Ishikawa (cell line): ENCODE results near the gene CIPC.

ENCODE experiments used
- CREB1 ChIP-seq: IDR thresholded peaks from 2 replicates; pipeline ENCODE4 v1.6.1; 2012; ENCODE audit warnings: low read depth
- EP300 ChIP-seq: IDR thresholded peaks from 2 replicates; pipeline ENCODE4 v1.6.1; 2012; ENCODE audit warnings: borderline replicate concordance
- RAD21 ChIP-seq: IDR thresholded peaks from 2 replicates; pipeline ENCODE4 v1.6.1; 2012; ENCODE audit warnings: low read depth
- TAF1 ChIP-seq: IDR thresholded peaks from 2 replicates; pipeline ENCODE4 v1.6.1; 2012; ENCODE audit warnings: low read depth, mild to moderate bottlenecking
- TCF12 ChIP-seq: IDR thresholded peaks from 2 replicates; pipeline ENCODE4 v1.6.1; 2012; ENCODE audit warnings: low read depth
- TEAD4 ChIP-seq: IDR thresholded peaks from 2 replicates; pipeline ENCODE4 v1.6.1; 2012
- YY1 ChIP-seq: IDR thresholded peaks from 2 replicates; pipeline ENCODE4 v1.6.1; 2012; ENCODE audit warnings: low read depth
- ZBTB7A ChIP-seq: IDR thresholded peaks from 2 replicates; pipeline ENCODE4 v1.6.1; 2012; ENCODE audit warnings: low read depth
- TF ChIP-seq, protein P1 (sequence below): IDR thresholded peaks from 2 replicates; pipeline ENCODE4 v1.6.1; 2012
- TF ChIP-seq, protein P2 (sequence below): IDR thresholded peaks from 2 replicates; pipeline ENCODE4 v1.6.1; 2012
- TF ChIP-seq, protein P3 (sequence below): IDR thresholded peaks from 2 replicates; pipeline ENCODE4 v1.6.1; 2012; ENCODE audit warnings: low read depth, mild to moderate bottlenecking

DNA sequence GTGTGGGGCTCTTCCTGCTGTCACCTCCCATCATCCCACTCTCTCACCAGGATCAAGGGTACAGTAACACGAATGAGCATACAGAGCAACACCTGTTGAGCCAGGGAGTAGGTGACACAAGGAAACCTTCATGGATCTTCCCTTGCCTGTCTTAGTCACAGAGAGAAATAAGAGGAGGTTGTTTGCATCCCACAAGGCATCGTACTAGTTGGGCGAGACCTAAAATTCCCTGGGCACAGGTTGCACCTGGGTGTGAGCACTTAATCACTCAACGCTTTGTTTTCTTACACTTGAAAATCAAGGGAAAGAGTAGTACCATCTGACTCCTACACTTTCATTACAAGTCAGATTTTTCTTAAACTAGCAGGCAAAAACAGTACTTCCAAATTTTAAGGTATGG is 16.6 kb downstream of the CIPC start:
- TF ChIP-seq YY1: no peak
- TF ChIP-seq, protein P1, sequence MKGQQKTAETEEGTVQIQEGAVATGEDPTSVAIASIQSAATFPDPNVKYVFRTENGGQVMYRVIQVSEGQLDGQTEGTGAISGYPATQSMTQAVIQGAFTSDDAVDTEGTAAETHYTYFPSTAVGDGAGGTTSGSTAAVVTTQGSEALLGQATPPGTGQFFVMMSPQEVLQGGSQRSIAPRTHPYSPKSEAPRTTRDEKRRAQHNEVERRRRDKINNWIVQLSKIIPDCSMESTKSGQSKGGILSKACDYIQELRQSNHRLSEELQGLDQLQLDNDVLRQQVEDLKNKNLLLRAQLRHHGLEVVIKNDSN: no peak
- TF ChIP-seq, protein P2, sequence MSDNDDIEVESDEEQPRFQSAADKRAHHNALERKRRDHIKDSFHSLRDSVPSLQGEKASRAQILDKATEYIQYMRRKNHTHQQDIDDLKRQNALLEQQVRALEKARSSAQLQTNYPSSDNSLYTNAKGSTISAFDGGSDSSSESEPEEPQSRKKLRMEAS: no peak
- TF ChIP-seq TAF1: no peak
- no peak for TF ChIP-seq ZBTB7A
- TF ChIP-seq, protein P3, sequence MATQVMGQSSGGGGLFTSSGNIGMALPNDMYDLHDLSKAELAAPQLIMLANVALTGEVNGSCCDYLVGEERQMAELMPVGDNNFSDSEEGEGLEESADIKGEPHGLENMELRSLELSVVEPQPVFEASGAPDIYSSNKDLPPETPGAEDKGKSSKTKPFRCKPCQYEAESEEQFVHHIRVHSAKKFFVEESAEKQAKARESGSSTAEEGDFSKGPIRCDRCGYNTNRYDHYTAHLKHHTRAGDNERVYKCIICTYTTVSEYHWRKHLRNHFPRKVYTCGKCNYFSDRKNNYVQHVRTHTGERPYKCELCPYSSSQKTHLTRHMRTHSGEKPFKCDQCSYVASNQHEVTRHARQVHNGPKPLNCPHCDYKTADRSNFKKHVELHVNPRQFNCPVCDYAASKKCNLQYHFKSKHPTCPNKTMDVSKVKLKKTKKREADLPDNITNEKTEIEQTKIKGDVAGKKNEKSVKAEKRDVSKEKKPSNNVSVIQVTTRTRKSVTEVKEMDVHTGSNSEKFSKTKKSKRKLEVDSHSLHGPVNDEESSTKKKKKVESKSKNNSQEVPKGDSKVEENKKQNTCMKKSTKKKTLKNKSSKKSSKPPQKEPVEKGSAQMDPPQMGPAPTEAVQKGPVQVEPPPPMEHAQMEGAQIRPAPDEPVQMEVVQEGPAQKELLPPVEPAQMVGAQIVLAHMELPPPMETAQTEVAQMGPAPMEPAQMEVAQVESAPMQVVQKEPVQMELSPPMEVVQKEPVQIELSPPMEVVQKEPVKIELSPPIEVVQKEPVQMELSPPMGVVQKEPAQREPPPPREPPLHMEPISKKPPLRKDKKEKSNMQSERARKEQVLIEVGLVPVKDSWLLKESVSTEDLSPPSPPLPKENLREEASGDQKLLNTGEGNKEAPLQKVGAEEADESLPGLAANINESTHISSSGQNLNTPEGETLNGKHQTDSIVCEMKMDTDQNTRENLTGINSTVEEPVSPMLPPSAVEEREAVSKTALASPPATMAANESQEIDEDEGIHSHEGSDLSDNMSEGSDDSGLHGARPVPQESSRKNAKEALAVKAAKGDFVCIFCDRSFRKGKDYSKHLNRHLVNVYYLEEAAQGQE: no peak
- no peak for TF ChIP-seq EP300
- no peak for TF ChIP-seq RAD21
- no peak for TF ChIP-seq TCF12
- no peak for TF ChIP-seq CREB1
- no peak for TF ChIP-seq TEAD4
